GM12892 (cell line): ENCODE measurements around the gene AHI1.

Experiments
- DNase-seq: peaks from one replicate; pipeline ENCODE4 v3.0.0; 2011; ENCODE audit not compliant: insufficient read length
- FAIRE-seq: peaks from 2 replicates; lab custom pipeline; 2011; peaks lifted over from hg19 to GRCh38; lab: Jason Lieb, UNC
- POLR2A ChIP-seq: IDR thresholded peaks from 2 replicates; pipeline ENCODE4 v1.6.1; 2011; ENCODE audit warnings: low read depth, low read length, control low read depth
- POLR2AphosphoS5 ChIP-seq: IDR thresholded peaks from 2 replicates; pipeline ENCODE4 v1.6.1; 2011; ENCODE audit warnings: low read depth, low read length, control low read depth
- TAF1 ChIP-seq: IDR thresholded peaks from 2 replicates; pipeline ENCODE4 v1.6.1; 2011; ENCODE audit warnings: low read depth, mild to moderate bottlenecking, control low read depth, low read length, borderline replicate concordance

The AHI1 gene

GRCh38 chr6:135280375-135281136 is 217.0 kb downstream of the AHI1 start:
- FAIRE-seq (peak; percentile 27), DNase-seq (no peak)
- TF ChIP-seq TAF1 (no peak), POLR2A (no peak)

GRCh38 chr6:135277422-135277821 is 220.1 kb downstream of the AHI1 start:
- no peak for DNase-seq
- FAIRE-seq, result no peak
- TF ChIP-seq TAF1, result no peak
- no peak for TF ChIP-seq POLR2A
- TF ChIP-seq POLR2AphosphoS5, result no peak

- FAIRE-seq, result no peak
- no peak for DNase-seq
- TF ChIP-seq TAF1, result no peak
- no peak for TF ChIP-seq POLR2AphosphoS5
- no peak for TF ChIP-seq POLR2A
Observed at GRCh38 chr6:135274561-135275293, 222.8 kb downstream of the AHI1 start.

GRCh38 chr6:135271626-135272025 is 225.9 kb downstream of the AHI1 start:
- TF ChIP-seq TAF1 (no peak), POLR2AphosphoS5 (no peak)
- no peak for FAIRE-seq
- no peak for DNase-seq

GRCh38 chr6:135270676-135271536 is 226.6 kb downstream of the AHI1 start:
- DNase-seq (no peak), FAIRE-seq (no peak)
- TF ChIP-seq POLR2AphosphoS5 (no peak), POLR2A (no peak), TAF1 (no peak)

GRCh38 chr6:135269481-135269891 is 228.1 kb downstream of the AHI1 start:
- DNase-seq (no peak), FAIRE-seq (no peak)
- TF ChIP-seq POLR2A (no peak), TAF1 (no peak), POLR2AphosphoS5 (no peak)

DNA sequence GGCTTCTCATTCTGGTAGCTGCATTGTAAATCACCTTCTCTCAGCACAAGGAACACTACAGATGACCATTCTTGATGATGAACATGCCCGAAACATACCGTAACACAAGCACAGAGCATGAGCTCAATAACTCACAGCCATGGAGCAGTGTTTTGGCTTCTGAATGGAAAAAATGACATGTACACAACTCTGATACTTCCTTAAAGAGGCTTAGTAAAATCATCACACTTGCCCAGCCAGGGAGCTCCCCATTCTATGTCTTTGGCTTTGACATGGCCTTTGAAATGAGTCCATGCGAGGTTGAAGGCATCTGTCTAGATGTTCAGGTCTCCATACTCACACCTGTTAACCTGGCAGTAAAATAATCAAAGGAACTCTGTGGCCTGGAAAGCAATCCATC is 228.8 kb downstream of the AHI1 start:
- DNase-seq, result no peak
- no peak for FAIRE-seq
- TF ChIP-seq POLR2A (no peak), POLR2AphosphoS5 (no peak), TAF1 (no peak)

DNA sequence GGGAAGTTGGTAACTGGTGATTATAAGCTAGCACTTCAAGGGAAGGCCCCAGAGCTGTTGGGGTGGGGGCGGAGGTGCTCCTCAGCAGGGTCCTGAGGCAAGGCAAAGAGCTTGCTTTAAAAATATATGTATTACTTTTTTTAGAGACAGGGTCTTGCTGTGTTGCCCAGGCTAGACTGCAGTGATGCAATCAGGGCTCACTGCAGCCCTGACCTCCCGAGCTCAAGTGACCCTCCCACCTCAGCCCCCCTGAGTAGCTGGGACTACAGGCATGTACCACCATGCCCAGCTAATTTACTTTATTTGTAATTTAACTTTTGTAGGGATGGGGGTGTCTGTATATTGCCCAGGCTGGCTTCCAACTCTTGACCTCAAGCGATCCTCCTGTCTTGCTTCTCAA is 229.3 kb downstream of the AHI1 start:
- no peak for TF ChIP-seq TAF1
- no peak for TF ChIP-seq POLR2A
- no peak for TF ChIP-seq POLR2AphosphoS5
- DNase-seq (no peak), FAIRE-seq (no peak)

GRCh38 chr6:135267085-135267484 is 230.5 kb downstream of the AHI1 start:
- FAIRE-seq, result no peak
- TF ChIP-seq POLR2AphosphoS5 (no peak), POLR2A (no peak), TAF1 (no peak)
- DNase-seq, result no peak

DNA sequence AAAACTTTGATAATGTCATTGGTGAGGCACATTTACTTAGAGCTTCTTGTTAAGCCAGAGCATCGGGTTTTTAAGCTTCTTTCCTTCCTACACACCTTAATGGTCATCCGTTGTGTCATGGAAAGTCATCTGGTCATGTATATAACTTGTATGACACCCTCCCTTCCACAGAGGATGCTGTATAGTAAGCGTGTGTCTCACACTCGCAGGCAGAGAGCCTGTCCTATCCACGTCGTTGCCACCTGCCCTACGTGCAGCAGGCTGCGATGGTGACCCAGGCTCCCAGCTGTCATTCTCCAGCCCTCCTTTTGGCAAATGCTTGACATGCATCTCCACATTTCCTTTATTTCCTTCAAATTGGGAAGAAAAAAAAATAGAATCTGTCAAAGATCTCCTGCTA is 230.9 kb downstream of the AHI1 start:
- no peak for FAIRE-seq

GRCh38 chr6:135265278-135265677 is 232.3 kb downstream of the AHI1 start:
- no peak for TF ChIP-seq POLR2AphosphoS5
- TF ChIP-seq POLR2A, result no peak
- TF ChIP-seq TAF1, result no peak
- DNase-seq (no peak), FAIRE-seq (no peak)

More for the DNA sequence above, 230.9 kb downstream of the AHI1 start:
- no peak for DNase-seq
- no peak for TF ChIP-seq POLR2A
- TF ChIP-seq TAF1, result no peak

DNA sequence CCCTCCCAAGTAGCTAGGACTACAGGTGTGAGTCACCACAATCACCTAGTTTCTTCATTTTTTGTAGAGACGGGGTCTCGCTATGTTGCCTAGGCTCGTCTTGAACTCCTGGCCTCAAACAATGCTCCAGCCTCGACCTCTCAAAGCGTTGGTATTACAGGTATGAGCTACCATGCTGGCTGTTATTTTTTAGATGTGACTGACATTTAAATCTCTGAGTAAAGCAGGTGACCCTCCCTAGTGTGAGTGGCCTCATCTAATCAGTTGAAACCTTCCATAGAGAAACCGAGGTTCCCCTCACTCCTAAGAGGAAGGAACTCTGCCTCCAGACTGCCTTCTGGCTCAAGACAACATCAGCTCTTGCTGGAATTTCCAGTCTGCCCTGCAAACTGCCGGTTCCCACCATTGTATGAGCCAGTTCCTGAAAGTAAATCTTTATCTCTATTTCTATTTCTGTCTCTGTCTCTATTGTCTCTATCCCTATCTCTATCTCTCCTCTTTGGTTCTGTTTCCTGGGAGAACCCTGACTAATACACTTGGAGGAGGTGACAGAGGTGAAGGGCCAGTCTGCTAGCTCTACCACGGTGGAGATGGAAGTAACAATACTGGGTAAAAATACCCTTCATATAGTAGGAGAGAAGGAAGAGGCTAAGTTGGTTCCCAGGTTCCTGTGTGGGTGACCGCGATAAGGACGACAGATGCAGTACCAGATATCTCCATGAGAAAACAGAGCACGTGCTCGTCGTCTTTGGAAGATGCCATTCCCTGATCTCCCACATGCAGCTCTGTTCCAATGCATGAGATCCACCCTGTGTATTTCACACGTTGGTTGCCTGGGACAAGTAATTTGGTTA is 235.4 kb downstream of the AHI1 start:
- no peak for DNase-seq
- no peak for TF ChIP-seq POLR2A
- no peak for TF ChIP-seq TAF1
- no peak for TF ChIP-seq POLR2AphosphoS5
- no peak for FAIRE-seq
